GM18909 (cell line): ENCODE results near the gene C14orf180.
"Not testable (repeated sequence)": the region's sequence is repeated elsewhere in the genome, so short reads cannot be mapped to it uniquely, and the experiment has no call there.

Source experiments
- ATAC-seq: cut with Tn5 transposase; IDR thresholded peaks from one replicate; pipeline ENCODE4 v1.9.1; 2021; ENCODE audit warnings: mild to moderate bottlenecking; ENCODE audit not compliant: unreplicated experiment, poor library complexity

Gene C14orf180

DNA sequence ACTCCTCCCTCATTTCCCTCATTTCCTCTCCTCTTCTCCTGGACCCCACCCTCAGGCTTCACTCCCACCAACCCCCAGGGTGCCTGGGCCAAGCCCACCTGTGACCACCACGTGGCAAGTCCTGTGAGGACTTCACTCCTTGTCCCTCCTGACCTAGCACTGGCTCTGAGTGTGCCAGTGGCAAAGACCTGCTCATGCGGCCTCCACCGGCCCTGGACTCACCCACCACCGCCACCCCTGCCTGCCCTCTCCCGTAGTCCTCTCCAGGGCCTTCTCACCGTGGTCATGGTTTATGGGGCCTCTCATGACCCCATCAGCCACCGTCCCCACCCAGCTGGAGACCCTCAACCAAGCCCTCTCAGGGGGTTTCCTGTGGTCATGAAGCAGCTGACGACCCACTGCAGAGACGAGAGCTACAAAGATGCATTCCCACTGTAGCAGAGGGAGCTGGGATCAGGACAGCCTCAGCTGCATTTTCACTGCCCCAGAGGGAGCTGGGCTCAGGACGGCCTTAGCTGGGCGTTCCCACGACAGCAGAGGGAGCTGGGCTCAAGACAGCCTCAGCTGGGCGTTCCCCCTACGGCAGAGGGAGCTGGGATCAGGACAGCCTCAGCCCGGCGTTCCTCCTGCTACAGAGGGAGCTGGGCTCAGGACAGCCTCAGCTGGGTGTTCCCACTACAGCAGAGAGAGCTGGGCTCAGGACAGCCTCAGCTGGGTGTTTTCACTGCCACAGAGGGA lies 3.2 kb upstream of the C14orf180 start:
- ATAC-seq = no peak

DNA sequence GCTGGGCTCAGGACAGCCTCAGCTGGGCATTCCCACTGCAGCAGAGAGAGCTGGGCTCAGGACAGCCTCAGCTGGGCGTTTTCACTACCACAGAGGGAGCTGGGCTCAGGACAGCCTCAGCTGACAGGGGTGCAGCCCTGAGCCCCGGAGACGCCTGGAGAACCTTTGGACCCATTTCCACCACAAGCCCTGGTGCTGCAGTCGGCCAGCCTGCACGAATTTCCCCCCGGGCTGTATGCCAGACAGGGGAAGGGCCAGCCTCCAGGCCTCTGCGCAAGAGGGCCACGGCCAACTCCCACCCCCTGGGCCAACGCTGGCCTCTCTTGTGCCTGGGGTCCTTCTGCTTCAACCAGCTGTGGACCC lies 2.6 kb upstream of the C14orf180 start:
- ATAC-seq = no peak

DNA sequence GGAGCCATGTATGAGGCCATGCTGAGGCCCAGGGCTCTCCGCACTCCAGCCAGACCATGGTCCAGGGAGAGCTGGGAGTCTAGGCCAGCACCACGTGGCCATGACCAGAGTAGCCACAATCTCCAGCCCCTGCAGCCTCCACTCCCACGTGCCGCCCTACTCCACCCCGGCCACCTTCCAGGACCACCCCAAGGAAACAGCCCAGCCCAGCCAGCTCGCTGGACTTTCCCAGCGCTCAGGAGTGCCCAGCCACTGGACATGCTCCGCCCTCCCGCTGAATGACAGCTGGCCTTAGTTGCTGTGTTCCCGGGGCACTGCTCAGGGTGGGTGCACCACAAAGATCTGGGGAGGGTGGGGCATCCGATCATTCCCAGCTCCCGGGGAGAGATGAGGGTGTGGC lies 2.1 kb upstream of the C14orf180 start:
- no peak for ATAC-seq

DNA sequence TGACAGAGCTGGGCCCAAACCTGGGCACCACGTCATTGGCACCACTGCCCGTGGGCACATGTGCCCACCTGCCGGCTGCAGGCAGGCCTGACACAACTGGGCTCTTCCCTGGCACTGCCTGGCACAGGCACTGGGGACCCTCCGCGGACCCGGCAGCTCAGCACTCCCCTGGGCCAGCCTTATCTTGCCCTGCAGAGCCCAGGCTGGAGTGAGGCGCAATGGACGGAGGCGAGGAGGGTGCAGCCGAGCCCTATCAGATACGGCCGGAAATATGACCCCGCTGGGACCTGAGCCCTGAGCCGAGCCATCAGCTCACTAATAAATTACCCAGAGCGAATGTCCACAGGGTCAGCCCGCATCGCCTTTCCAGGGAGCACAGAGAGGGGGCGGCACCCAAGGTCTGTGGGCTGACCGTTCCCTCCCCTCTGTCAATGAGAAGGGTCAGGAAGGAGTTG lies 1.7 kb upstream of the C14orf180 start:
- ATAC-seq = no peak

DNA sequence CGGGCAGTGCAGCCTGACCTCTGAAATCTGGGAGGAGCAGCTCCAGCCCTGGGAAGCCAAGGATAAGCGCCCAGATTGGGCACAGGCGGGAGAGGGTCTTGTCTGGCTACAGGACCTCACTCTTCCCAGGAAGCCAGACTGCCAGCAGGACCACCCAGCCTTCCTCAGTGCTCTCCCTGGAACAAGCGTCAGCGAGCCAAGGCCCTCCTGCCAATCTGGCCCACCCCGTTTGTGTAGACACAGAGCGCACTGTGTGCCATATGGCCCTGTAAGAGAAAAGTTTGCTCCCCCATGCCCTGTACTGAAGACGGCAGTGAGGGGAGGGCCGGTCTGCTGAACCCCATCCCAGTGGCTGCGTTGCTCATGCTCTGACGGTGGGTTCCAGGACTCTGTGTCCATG lies 1.2 kb upstream of the C14orf180 start:
- ATAC-seq = no peak

DNA sequence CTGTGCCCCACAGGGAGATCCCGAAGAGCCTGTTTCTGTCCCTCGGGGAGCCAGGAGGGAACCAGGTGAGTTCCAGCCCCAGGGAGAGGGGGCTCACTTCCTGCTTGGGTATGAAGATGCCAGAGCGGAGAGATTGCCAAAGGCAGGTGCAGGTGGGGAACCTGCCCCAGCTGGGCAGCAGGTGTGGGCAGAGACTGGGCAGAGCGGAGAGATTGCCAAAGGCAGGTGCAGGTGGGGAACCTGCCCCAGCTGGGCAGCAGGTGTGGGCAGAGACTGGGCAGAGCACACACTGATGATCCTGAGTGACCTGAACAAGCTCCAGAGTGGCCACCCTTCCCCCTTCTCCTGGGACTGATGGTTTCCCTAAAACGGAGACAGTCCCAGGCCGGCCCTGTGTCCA lies 375 bp downstream of the C14orf180 start:
- not testable (repeated sequence) for ATAC-seq

DNA sequence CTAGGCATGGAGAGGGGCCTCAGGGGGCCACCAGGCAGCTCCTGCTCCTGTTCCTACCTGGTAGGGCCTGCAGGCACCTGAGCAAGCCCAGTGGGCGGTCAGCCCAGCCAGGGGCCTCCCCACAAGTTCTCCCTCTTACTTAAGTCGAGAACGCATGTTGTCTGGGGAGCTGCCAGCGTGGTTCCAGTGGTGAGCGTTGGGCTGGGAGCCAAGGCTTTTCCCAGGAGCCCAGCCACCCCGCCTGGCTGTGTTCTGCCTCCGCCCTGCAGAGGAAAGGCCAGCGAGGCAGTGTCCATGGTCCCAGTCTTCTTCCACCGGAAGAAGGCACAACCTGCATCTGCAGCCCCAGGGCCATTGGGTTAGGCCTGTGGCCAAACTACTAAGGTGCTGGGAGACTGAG lies 1.4 kb downstream of the C14orf180 start:
- ATAC-seq = no peak

DNA sequence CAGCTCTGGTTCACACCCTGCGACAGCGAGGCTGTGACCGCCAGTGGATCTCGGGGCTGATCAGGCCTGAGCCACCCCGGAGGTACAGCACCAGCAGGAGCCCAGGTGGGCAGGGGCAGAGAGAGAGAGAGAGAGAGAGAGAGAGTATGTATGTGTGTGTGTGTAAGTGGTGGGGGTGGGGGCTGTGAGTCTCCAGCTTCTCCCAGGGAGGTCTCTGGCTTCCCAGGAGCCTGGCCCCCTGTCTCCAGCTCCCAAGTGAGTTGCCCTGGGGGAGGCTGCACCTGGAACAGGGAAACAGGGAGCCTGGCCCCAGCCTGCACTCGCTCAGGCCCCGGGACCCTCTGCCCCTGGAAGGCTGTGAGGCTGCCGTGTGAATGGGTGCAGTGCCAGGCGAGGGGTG lies 2.0 kb downstream of the C14orf180 start:
- ATAC-seq = no peak

DNA sequence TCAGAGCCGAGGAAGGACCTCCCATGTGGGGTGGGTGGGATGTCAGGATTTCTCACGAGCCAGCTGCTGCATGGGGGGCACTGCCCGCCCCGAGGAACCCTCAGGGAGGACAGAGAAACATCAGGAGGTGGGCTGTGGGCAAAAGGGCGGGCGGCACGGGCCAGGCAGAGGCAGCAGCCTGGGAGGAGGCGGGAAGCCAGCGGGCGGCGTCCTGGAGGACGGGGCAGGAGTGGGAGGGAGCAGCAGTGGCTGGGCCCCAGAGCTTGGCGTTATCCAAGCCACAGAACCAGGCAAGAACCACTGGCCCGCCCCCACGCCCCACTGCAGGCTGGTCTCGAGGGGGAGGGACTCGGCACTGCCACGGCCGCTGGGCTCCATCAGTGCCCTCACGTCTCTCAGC lies 2.4 kb downstream of the C14orf180 start:
- ATAC-seq = no peak

DNA sequence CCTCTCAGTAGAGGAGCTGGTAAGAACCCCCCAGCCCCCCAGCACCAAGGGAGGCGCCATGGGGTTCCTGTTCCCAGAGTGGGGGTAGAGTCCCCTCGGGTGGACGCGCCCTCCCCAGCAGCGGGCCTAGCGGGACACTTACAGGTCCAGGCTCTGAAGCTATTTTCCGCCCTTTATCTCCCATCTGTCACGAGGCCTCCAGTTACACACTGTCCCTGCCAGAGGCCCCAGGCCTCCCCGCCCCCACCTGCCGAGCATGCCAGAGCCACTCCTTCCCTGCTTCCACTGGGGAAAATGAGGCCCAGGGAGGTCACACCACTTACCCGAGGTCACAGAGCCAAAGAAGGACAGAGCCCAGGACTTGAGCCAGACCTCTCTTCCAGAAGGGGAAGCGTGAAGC lies 3.1 kb downstream of the C14orf180 start:
- ATAC-seq = no peak

DNA sequence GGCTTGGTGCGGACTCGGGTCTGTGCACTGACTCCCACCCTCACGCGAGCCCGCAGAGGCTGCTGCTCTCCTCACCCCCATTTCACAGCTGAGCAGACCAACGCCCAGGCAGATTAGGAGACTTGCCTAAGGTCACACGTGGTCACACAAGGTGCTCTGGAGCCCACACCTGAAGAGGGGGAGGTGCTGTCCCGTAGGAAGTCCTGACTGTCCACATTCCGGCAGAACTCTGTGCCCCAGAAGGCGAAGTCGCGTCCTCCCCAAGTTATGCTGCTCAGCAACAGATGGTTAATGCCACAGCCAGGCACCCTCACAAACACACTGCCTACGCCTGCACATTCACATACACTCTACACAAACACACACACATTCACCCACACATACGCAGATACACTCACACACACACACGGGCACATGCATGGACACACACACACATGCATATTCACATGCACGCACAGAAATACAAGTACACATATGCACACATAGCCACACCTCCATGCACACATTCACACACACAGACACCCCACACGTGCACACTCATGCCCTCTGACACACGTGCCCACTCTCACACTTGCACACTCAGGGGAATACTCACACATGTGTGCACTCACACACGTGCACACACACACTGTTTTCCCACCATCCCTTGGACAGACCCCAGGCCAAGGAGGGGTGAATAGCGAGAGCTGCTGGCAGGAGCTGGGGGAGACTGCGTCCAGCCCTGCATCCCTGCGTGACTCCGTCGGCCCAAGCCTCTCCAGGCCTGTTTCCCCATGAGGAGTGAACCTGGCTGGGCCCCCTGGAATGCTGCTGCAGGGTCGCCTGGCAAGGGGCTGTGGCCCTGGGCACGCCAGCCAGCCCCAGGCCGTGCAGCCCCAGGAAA lies 4.1 kb downstream of the C14orf180 start:
- no peak for ATAC-seq

DNA sequence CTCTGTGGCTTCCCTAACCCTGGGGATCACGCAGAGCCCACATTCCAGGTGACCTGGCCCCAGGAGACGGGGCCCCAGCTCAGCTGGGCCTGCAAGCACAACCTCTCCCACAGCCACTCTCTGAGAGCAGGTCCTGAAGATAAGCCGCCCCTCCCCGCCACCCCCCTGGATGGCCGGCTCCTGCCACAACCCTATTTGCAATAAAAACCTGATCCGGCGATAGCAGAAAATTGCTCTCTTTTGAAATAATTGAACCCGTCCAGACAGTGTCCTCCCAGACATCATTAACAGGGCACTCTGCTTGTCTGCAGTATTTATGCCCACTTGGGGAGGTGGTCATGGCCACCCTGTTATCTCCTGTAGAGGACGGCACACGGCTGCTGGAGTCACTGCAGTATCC lies 5.0 kb downstream of the C14orf180 start:
- no peak for ATAC-seq

DNA sequence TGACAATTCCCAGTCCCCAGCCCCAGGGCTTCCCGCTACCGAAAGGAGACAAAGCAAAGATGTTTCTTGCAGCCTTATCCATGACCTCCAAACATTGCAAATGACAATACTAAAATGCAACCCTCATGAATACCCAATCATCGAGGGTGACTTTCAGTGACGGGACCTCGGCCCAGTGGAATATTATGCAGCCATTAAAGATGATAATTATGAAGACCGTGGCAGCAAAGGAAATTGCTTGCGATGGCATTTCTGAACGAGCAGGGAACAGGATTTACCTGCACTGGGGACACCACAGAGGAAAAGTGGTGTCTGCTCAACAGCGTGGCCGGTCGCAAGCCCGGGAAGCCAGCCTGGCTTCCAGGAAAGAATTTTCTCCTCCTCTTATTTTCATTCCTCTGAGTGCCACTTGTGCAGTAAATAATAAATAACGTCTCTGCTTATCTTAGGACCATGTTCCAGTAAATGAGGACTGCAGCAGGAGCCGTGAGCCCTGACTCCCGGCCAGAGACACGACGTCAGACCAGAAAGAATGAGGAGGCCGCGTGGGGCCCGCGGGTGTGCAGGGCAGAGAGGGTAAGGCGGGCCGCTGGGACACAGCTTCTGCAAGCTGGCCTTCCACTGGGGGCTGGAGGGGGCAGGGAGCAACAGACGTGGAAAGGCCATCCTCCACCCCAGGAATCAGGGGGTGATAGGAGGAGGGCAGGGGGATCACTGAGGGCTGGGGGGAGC lies 6.6 kb downstream of the C14orf180 start:
- no peak for ATAC-seq

DNA sequence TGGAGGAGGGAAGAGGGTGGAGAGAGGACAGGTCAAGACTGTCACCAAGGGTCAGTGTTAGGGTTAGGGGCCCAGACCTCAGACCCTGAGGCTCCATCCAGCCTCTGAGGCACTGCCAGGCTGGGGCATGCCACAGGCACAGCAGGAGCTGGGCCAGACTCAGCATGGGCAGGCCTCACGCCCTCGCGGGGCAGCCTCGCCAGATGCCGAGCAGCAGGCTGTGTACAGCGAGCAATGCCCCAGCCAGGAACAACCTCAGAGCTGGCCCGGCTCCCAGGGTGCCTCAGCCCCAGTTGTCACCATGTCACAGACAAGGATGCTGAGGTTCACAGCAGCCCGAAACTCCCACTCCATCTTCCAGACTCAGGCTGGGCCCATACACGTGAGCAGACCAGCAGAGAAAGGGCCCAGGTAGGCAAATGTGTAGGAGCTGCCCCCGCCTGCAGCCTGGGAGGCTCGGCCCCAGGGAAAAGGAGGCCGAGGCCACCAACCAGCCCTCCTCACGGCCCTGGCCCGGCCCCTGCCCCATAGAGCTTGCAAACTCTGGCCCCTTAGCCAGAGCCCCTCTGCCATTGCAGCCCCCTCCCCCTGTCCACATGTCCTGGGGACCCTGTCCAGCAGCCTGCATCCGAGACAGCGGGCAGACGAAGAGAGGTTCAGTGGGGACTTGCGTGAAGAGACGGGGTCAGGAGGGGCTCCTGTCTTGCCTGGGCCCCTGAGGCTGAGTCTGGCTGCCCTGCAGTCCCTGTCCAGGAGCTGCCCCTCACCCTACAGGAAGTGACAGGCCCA lies 7.5 kb downstream of the C14orf180 start:
- ATAC-seq = no peak

DNA sequence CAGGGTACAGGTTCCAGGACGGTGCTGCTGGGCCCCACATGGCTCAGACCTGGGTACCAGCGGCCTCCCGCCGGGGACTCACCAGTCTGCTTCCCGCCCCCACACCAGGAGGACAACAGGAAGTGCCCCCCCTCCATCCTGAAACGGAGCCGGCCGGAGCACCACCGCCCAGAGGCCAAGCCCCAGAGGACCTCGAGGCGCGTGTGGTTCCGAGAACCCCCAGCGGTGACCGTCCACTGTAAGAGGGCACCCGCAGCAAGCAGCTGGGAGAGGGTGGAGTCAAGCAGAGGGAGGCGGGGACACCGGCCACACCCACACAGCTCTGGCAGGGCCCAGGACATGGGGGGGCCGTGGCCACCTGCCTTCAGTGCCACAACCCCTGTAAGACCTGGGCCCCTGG lies 8.1 kb downstream of the C14orf180 start:
- no peak for ATAC-seq

DNA sequence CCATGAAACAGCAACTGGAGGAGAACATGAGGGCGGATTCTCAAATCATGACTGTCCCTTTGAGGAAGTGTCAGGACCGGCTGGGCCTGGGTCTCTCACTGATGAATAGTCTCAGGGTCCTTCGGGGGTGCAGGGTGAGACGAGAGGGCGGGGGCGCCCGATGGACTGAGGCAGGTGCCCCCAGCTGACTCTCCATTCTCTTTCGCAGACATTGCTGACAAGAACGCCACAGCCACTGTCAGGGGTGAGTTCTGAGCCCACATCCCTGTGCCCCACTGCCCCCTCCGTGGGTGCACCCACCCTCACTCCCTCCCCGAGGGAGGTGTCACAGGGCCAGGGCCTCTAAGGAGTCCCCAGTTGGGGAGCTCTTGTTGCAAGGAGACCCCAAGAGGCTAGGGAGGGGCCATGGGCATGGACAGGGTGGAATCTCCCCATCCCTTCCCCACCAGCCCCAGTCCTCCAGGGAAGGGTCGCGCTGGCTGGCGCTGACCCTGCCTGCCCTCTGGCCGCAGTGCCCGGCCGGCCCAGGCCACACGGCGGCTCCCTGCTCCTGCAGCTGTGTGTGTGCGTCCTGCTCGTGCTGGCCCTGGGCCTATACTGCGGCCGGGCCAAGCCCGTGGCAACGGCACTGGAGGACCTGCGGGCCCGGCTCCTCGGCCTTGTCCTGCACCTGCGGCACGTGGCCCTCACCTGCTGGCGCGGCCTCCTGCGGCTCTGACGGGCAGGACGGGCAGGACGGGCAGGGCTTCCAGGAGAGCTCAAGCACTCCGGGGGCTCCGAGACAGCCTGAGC lies 8.7 kb downstream of the C14orf180 start:
- ATAC-seq = no peak

DNA sequence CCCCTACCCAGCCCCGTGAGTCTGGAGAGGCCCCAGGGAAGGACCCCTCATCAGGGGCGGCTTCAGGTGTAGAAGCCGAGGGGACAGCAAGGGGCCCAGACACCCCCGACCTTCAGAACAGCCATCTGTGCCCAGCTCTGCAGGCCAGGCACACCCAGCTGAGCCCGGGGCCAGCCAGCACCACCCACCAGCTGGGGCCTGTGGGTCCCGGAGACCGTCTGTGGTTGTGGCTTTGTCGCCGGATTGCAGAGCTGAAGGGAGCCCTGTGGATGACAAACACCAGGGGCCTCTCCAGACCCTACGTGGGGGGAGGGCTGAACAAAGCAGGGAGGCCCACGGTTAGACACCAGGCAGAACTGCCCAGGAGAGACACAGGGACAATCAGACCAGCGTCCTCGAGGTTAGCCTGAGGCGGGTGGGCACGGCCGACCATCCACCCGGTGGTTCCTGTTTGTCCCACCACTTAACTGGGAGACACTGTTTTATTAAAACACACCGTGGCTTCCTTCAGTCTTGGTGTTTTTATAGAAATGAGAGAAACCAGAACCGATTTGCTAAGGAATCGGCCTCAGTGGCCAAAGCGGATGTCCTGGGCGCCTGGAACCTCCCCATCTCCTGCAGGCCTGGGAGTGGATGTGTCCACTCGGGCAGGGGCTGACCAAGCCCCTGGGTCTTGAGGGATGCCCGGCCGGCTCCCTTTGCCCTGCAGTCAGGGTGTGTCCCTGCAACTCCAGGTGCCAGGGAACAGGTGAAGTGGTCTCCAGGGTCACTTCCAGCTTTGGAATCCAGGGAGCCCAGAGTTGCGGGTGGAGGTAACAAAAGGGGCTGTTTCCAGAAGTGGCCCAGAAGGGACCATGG lies 10.0 kb downstream of the C14orf180 start:
- ATAC-seq = no peak

DNA sequence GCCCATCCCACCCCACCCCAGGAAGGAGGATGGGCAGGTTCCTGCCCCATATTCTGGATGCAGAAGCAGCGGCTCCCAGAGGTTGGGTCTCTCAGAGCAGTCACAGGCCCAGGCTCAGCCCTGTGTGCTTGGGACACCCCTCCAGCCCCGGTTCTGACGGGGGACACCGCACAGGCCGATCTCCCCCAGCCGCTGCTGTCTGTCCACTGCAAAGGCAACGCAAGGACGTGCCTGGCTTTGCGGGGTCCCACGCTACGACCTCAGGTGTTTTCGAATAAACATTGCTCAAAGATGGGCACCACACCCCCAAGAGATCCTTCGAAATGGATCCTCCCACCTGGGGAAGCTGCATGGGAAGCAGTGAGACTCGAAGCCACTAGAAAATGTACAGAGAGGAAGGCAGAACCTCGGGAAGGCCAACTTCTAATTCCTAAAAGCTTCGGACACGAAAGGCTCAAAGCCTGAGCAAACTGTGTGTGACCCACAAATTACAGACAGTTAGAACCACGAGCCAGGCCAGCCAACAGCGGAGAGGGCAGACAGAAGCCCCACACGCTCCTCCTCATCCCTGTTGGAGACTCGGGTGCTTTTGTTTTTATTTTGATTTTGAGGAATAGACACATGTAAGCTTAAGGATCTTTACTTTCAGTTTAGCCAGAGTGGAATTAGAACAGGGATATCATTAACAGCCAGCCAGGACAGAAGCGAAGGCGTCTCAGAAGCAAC lies 10.8 kb downstream of the C14orf180 start:
- no peak for ATAC-seq
